Stimulated activated CD4-positive, alpha-beta T cell treated with anti-CD3 and anti-CD28 coated beads, TNF-alpha, amount 100 ng/mL, for 1 hour (primary cell): ENCODE measurements around the gene MIX23.
"Not testable (repeated sequence)": the region's sequence is repeated elsewhere in the genome, so short reads cannot be mapped to it uniquely, and the experiment has no call there.

Source experiments
- DNase-seq, 3 donors: peaks; one replicate each; pipeline ENCODE4 v3.0.0-alpha.2; 2020; ENCODE audit warnings: low read depth in 3 of 3, low spot score in 1 of 3

The MIX23 gene

GRCh38 chr3:122392868-122393844, 10.1 kb upstream of the MIX23 start:
- no peak for DNase-seq

- DNase-seq: no peak
These were observed 8.8 kb upstream of the MIX23 start for GRCh38 chr3:122391681-122392446.

GRCh38 chr3:122390665-122391064, 7.6 kb upstream of the MIX23 start:
- DNase-seq: no peak

GRCh38 chr3:122389892-122390291, 6.9 kb upstream of the MIX23 start:
- DNase-seq: no peak

- no peak for DNase-seq
These were observed 6.2 kb upstream of the MIX23 start for GRCh38 chr3:122389197-122389596.

- DNase-seq: no peak
These were observed 4.7 kb upstream of the MIX23 start for GRCh38 chr3:122387709-122388108.

GRCh38 chr3:122383771-122384697, 1.0 kb upstream of the MIX23 start, which contains the start of gene FAM162A:
Gene FAM162A (plus strand): TSS chr3:122384182. CDS start chr3:122384266, 84 bp downstream.
- DNase-seq: peak; percentile 79 to 87 (median 82)

- no peak for DNase-seq
These were observed 5.1 kb downstream of the MIX23 start for GRCh38 chr3:122377975-122378374.

- no peak for DNase-seq
These were observed 9.0 kb downstream of the MIX23 start for GRCh38 chr3:122374034-122374433.

GRCh38 chr3:122366379-122366749, 16.7 kb downstream of the MIX23 start:
- no peak for DNase-seq

GRCh38 chr3:122365582-122366378, 17.3 kb downstream of the MIX23 start:
- not testable (repeated sequence) for DNase-seq

- DNase-seq: no peak
These were observed 18.0 kb downstream of the MIX23 start for GRCh38 chr3:122365073-122365472.

- DNase-seq: no peak
These were observed 18.5 kb downstream of the MIX23 start for GRCh38 chr3:122364490-122364889.

- DNase-seq: no peak
These were observed 21.0 kb downstream of the MIX23 start for GRCh38 chr3:122362026-122362425.

GRCh38 chr3:122358703-122359032, 24.4 kb downstream of the MIX23 start:
- DNase-seq: no peak

GRCh38 chr3:122357828-122358702, 25.0 kb downstream of the MIX23 start:
- no peak for DNase-seq

GRCh38 chr3:122356402-122356801, 26.6 kb downstream of the MIX23 start:
- DNase-seq: no peak

- DNase-seq: no peak
These were observed 27.4 kb downstream of the MIX23 start for GRCh38 chr3:122355612-122356011.

- no peak for DNase-seq
These were observed 29.1 kb downstream of the MIX23 start for GRCh38 chr3:122353893-122354401.
